Neural progenitor cell (in vitro differentiated cells): ENCODE measurements around the gene HILPDA. TPM values are rescaled to one million over a fixed set of nuclear protein-coding genes. Genes with fewer than 3 reads are reported as not detected.

ENCODE experiments used
- DNase-seq: peaks from one replicate; pipeline ENCODE4 v3.0.0-alpha.2; 2016; ENCODE audit warnings: low spot score
- H2AFZ ChIP-seq: fragments of 200-600 bp; sonication (generic); replicated peaks from 2 replicates; pipeline ENCODE4 v1.6.1; 2016; ENCODE audit warnings: antibody characterized with exemption
- H3F3A ChIP-seq: fragments of 200-600 bp; sonication (generic); 2 replicates; pipeline ENCODE4 v1.6.1; 2016; ENCODE audit warnings: antibody characterized with exemption, low read depth
- H3K27ac ChIP-seq: fragments of 200-600 bp; sonication (generic); 2 replicates; pipeline ENCODE4 v1.5.1; 2016; ENCODE audit warnings: mild to moderate bottlenecking
- H3K27me3 ChIP-seq: fragments of 200-600 bp; sonication (generic); 2 replicates; pipeline ENCODE4 v1.6.1; 2016; ENCODE audit warnings: mild to moderate bottlenecking, moderate library complexity
- H3K36me3 ChIP-seq: fragments of 200-600 bp; sonication (generic); 2 replicates; pipeline ENCODE4 v1.5.1; 2016
- H3K4me1 ChIP-seq: fragments of 200-600 bp; sonication (generic); 2 replicates; pipeline ENCODE4 v1.6.1; 2016; ENCODE audit warnings: mixed run types
- H3K4me2 ChIP-seq: fragments of 200-600 bp; sonication (generic); 2 replicates; pipeline ENCODE4 v1.6.1; 2016
- H3K4me3 ChIP-seq: fragments of 200-600 bp; sonication (generic); 2 replicates; pipeline ENCODE4 v1.5.1; 2016
- H3K79me2 ChIP-seq: fragments of 200-600 bp; sonication (generic); 2 replicates; pipeline ENCODE4 v1.6.1; 2016; ENCODE audit warnings: low read depth
- H3K9ac ChIP-seq: fragments of 200-600 bp; sonication (generic); 2 replicates; pipeline ENCODE4 v1.6.1; 2016
- H3K9me3 ChIP-seq: fragments of 200-600 bp; sonication (generic); 2 replicates; pipeline ENCODE4 v1.5.1; 2016; ENCODE audit warnings: low read depth
- H4K20me1 ChIP-seq: fragments of 200-600 bp; sonication (generic); 2 replicates; pipeline ENCODE4 v1.6.1; 2016; ENCODE audit warnings: low read depth
- H3K27ac Mint-ChIP-seq: 3 replicates; pipeline ENCODE4 v1.8.0; 2021; ENCODE audit warnings: mixed read lengths
- H3K27me3 Mint-ChIP-seq: 2 replicates; pipeline ENCODE4 v1.8.0; 2022; ENCODE audit warnings: low read depth, mild to moderate bottlenecking, inconsistent platforms, moderate library complexity, mixed read lengths; ENCODE audit not compliant: insufficient read depth
- H3K36me3 Mint-ChIP-seq: 3 replicates; pipeline ENCODE4 v1.8.0; 2021; ENCODE audit warnings: mixed read lengths
- H3K4me1 Mint-ChIP-seq: 3 replicates; pipeline ENCODE4 v1.8.0; 2021; ENCODE audit warnings: mixed read lengths
- H3K4me3 Mint-ChIP-seq: 3 replicates; pipeline ENCODE4 v1.8.0; 2021; ENCODE audit warnings: mild to moderate bottlenecking, moderate library complexity, mixed read lengths
- H3K9me3 Mint-ChIP-seq: 3 replicates; pipeline ENCODE4 v1.8.0; 2020; ENCODE audit warnings: mixed read lengths
- CTCF ChIP-seq: fragments of 200-600 bp; sonication (generic); IDR thresholded peaks from 2 replicates; pipeline ENCODE4 v1.5.1; 2017; ENCODE audit warnings: antibody characterized with exemption, mild to moderate bottlenecking
- EZH2 ChIP-seq: fragments of 200-600 bp; sonication (generic); IDR thresholded peaks from 2 replicates; pipeline ENCODE4 v1.6.1; 2017; ENCODE audit warnings: antibody characterized with exemption, mild to moderate bottlenecking, moderate library complexity
- EZH2phosphoT487 ChIP-seq: fragments of 200-600 bp; sonication (generic); IDR thresholded peaks from 2 replicates; pipeline ENCODE4 v1.6.1; 2017; ENCODE audit warnings: antibody characterized with exemption
- total RNA-seq: library from RNA; depleted of rRNA; stranded (reverse); fragments of >200 nt; gene quantifications from 2 replicates; pipeline ENCODE4 v1.2.3, GENCODE V29; 2015; ENCODE audit warnings: low replicate concordance

The HILPDA gene
- total RNA-seq, 1 donor from 2014 or later: 53.9 TPM

GRCh38 chr7:128435327-128435686, 20.4 kb upstream of the HILPDA start:
- H3K9me3 Mint-ChIP-seq: no peaks in the 10 kb centered on the region
- no peak for DNase-seq
- H3K36me3 ChIP-seq: no peaks in the 10 kb centered on the region
- no peak overlapping the region for H3K9ac ChIP-seq
- no peaks in the 10 kb centered on the region for H3K27me3 ChIP-seq
- no peak overlapping the region for H3K4me2 ChIP-seq
- H3K27ac Mint-ChIP-seq: no peak overlapping the region
- H3K27ac ChIP-seq: no peak overlapping the region
- no peaks in the 10 kb centered on the region for H3K79me2 ChIP-seq
- H2AFZ ChIP-seq: no peak overlapping the region
- peaks cover 11% of the 10 kb centered on the region for H3K27me3 Mint-ChIP-seq
- peaks cover 11% of the 10 kb centered on the region for H3K4me1 ChIP-seq
- no peak overlapping the region for H3K4me3 ChIP-seq
- no peaks in the 10 kb centered on the region for H4K20me1 ChIP-seq
- H3K4me3 Mint-ChIP-seq: no peak overlapping the region
- no peaks in the 10 kb centered on the region for H3K36me3 Mint-ChIP-seq
- TF ChIP-seq CTCF (no peak), EZH2phosphoT487 (no peak), EZH2 (no peak)
- peaks cover 10% of the 10 kb centered on the region for H3K4me1 Mint-ChIP-seq
- no peaks in the 10 kb centered on the region for H3K9me3 ChIP-seq
- peaks cover 8% of the 10 kb centered on the region for H3F3A ChIP-seq

- H3K27me3 Mint-ChIP-seq: peaks cover 9% of the 10 kb centered on the region
Measured at GRCh38 chr7:128437426-128438332, 18.0 kb upstream of the HILPDA start.

GRCh38 chr7:128442356-128442755, 13.3 kb upstream of the HILPDA start:
- no peaks in the 10 kb centered on the region for H3K9me3 Mint-ChIP-seq
- Histone ChIP-seq H3K4me2 (no peak overlapping the region), H4K20me1 (no peaks in the 10 kb centered on the region), H3K4me1 (no peaks in the 10 kb centered on the region), H3K9ac (no peak overlapping the region), H3F3A (no peaks in the 10 kb centered on the region), H3K36me3 (no peaks in the 10 kb centered on the region), H3K27ac (no peak overlapping the region), H3K79me2 (no peaks in the 10 kb centered on the region), H3K9me3 (no peaks in the 10 kb centered on the region), H3K4me3 (no peak overlapping the region), H3K27me3 (no peaks in the 10 kb centered on the region), H2AFZ (no peak overlapping the region)
- no peaks in the 10 kb centered on the region for H3K4me1 Mint-ChIP-seq
- no peak for DNase-seq
- H3K4me3 Mint-ChIP-seq: no peak overlapping the region
- H3K36me3 Mint-ChIP-seq: no peaks in the 10 kb centered on the region
- peaks cover 5% of the 10 kb centered on the region for H3K27me3 Mint-ChIP-seq
- TF ChIP-seq EZH2phosphoT487: no peak
- TF ChIP-seq CTCF: no peak
- no peak for TF ChIP-seq EZH2
- H3K27ac Mint-ChIP-seq: no peak overlapping the region

More at GRCh38 chr7:128437426-128438332, 18.0 kb upstream of the HILPDA start:
- no peak overlapping the region for H3K4me3 Mint-ChIP-seq
- H3K4me1 Mint-ChIP-seq: no peaks in the 10 kb centered on the region
- Histone ChIP-seq H3K36me3 (no peaks in the 10 kb centered on the region), H3K79me2 (no peaks in the 10 kb centered on the region), H2AFZ (no peak overlapping the region), H3F3A (no peaks in the 10 kb centered on the region), H3K27me3 (no peaks in the 10 kb centered on the region), H3K9ac (no peak overlapping the region), H3K27ac (no peak overlapping the region), H4K20me1 (no peaks in the 10 kb centered on the region), H3K4me2 (no peak overlapping the region), H3K9me3 (no peaks in the 10 kb centered on the region), H3K4me1 (no peaks in the 10 kb centered on the region), H3K4me3 (no peak overlapping the region)
- H3K27ac Mint-ChIP-seq: no peak overlapping the region
- no peak for DNase-seq
- H3K36me3 Mint-ChIP-seq: no peaks in the 10 kb centered on the region
- no peaks in the 10 kb centered on the region for H3K9me3 Mint-ChIP-seq
- TF ChIP-seq CTCF (no peak), EZH2phosphoT487 (no peak)
